DOHH2 (cell line): ENCODE measurements around the gene ZNF341.

ENCODE experiments used
- CTCF ChIP-seq: fragments of 200-600 bp; sonication (generic); IDR thresholded peaks from one replicate; pipeline ENCODE4 v1.5.1; 2014; ENCODE audit warnings: antibody characterized with exemption, mild to moderate bottlenecking, low read depth, low read length; ENCODE audit not compliant: poor library complexity, severe bottlenecking
- EZH2phosphoT487 ChIP-seq: fragments of 200-600 bp; sonication (generic); IDR thresholded peaks from 2 replicates; pipeline ENCODE4 v1.6.1; 2017; ENCODE audit warnings: borderline replicate concordance, mild to moderate bottlenecking, antibody characterized with exemption, low read length, moderate library complexity, mixed read lengths

GRCh38 chr20:33744181-33744580 lies 12.4 kb downstream of the ZNF341 start:
- TF ChIP-seq CTCF: no peak
- no peak for TF ChIP-seq EZH2phosphoT487
